Esophagus muscularis mucosa (tissue), 4 donors: ENCODE results near the gene DYNC2H1. TPM values are rescaled to one million over a fixed set of nuclear protein-coding genes. Genes with fewer than 3 reads are reported as not detected.

Experiments
- DNase-seq: peaks from one replicate; pipeline ENCODE4 v3.0.0-alpha.2; 2017; ENCODE audit errors: extremely low spot score
- H3K27ac ChIP-seq, 4 donors: fragments of 200-600 bp; sonication (generic); replicated peaks in 1 of 4; 1 replicate in 3 of 4; 2 replicates in 1 of 4; pipeline ENCODE4 v1.5.1; 2016 to 2019; ENCODE audit warnings: mild to moderate bottlenecking in 1 of 4
- H3K27me3 ChIP-seq, 4 donors: fragments of 200-600 bp; sonication (generic); one replicate each; pipeline versions ENCODE4 v1.5.1 to v1.6.0; 2016 to 2019
- H3K36me3 ChIP-seq, 4 donors: fragments of 200-600 bp; sonication (generic); one replicate each; pipeline ENCODE4 v1.5.1; 2016 to 2019
- H3K4me1 ChIP-seq, 4 donors: fragments of 200-600 bp; sonication (generic); one replicate each; pipeline ENCODE4 v1.5.1; 2016 to 2019
- H3K4me3 ChIP-seq, 4 donors: fragments of 200-600 bp; sonication (generic); 1 replicate in 2 of 4; 2 replicates in 2 of 4; pipeline ENCODE4 v1.5.1; 2016 to 2019; ENCODE audit warnings: mild to moderate bottlenecking in 4 of 4, moderate library complexity in 1 of 4
- H3K9me3 ChIP-seq, 4 donors: fragments of 200-600 bp; sonication (generic); 1 replicate in 3 of 4; 2 replicates in 1 of 4; pipeline ENCODE4 v1.5.1; 2016 to 2019
- EP300 ChIP-seq: sonication (generic); formaldehyde crosslinking; IDR thresholded peaks from one replicate; pipeline ENCODE4 v1.6.1; 2017; ENCODE audit warnings: antibody characterized with exemption
- POLR2A ChIP-seq: fragments of 450-650 bp; IDR thresholded peaks from one replicate; pipeline ENCODE4 v1.6.1; 2017; ENCODE audit warnings: antibody characterized with exemption, moderate library complexity, mild to moderate bottlenecking, low read depth
- POLR2AphosphoS5 ChIP-seq, 2 donors: sonication (generic); formaldehyde crosslinking; IDR thresholded peaks; one replicate each; pipeline ENCODE4 v1.6.1; 2017; ENCODE audit warnings: antibody characterized with exemption in 2 of 2
- WGBS: methylation state at CpG from one replicate; pipeline ENCODE4 v1.1.5; 2018; 5-methylcytosine and 5-hydroxymethylcytosine counted together
- intact Hi-C: fragments of 100-400 bp; cut with DNase I; formaldehyde crosslinking; loops from one replicate; pipeline ENCODE4 v1.15.1; 2023
- total RNA-seq, 4 donors: library from RNA; depleted of rRNA; stranded (reverse); fragments of >200 nt; gene quantifications; one replicate each; pipeline versions ENCODE4 v1.1.0 to v1.2.1, GENCODE V29; 2016
- TF ChIP-seq, protein P1 (sequence below), 3 experiments: fragments of 200-600 bp in 2 of 3; fragments of 450-650 bp in 1 of 3; sonication (generic) in 2 of 3; IDR thresholded peaks; one replicate each; pipeline ENCODE4 v1.5.1; 2017 to 2019; ENCODE audit warnings: antibody characterized with exemption in 3 of 3, mild to moderate bottlenecking in 2 of 3, moderate library complexity in 1 of 3

Gene DYNC2H1
- total RNA-seq, 4 donors from 2014 or later, result 9.2 to 14.5 (median 12.5) TPM

DNA sequence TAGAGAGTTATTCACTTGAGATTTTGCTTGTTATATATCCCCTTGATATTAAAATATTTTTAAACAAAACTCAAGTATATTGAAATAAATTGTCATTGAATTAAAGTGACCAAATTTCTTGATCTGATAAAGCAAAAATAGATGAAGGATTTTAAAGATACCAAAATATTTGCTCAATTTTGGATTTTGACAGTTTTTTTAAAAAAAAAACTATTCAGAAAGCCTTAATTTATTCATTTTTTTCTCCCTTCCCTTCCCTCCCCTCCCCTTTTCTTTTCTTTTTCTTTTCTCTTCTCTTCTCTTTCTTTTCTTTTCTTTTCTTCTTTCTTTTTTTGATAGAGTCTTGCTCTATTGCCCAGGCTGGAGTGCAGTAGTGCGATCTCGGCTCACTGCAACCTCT, 163.7 kb downstream of the DYNC2H1 start:
- Histone ChIP-seq H3K27me3 (no peaks in the 10 kb centered on the region), H3K9me3 (no peaks in the 10 kb centered on the region), H3K4me1 (no peaks in the 10 kb centered on the region), H3K36me3 (peaks cover 0 to 4% (median 0%) of the 10 kb centered on the region in 4 donors), H3K4me3 (no peak overlapping the region), H3K27ac (no peak overlapping the region)
- no peak for DNase-seq
- 98% methylated on average over 2 of the region's 2 CpGs for WGBS
- intact Hi-C loops, result no loop called here
- TF ChIP-seq EP300 (no peak), POLR2A (no peak), POLR2AphosphoS5 (IDR thresholded peaks at IDR 0.05) (no peak)
- TF ChIP-seq, protein P1, sequence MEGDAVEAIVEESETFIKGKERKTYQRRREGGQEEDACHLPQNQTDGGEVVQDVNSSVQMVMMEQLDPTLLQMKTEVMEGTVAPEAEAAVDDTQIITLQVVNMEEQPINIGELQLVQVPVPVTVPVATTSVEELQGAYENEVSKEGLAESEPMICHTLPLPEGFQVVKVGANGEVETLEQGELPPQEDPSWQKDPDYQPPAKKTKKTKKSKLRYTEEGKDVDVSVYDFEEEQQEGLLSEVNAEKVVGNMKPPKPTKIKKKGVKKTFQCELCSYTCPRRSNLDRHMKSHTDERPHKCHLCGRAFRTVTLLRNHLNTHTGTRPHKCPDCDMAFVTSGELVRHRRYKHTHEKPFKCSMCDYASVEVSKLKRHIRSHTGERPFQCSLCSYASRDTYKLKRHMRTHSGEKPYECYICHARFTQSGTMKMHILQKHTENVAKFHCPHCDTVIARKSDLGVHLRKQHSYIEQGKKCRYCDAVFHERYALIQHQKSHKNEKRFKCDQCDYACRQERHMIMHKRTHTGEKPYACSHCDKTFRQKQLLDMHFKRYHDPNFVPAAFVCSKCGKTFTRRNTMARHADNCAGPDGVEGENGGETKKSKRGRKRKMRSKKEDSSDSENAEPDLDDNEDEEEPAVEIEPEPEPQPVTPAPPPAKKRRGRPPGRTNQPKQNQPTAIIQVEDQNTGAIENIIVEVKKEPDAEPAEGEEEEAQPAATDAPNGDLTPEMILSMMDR (IDR thresholded peaks at IDR 0.05), result no peak

- TF ChIP-seq POLR2A (no peak), POLR2AphosphoS5 (IDR thresholded peaks at IDR 0.05) (no peak), EP300 (no peak)
- TF ChIP-seq, protein P1 (IDR thresholded peaks at IDR 0.05), result no peak
- H3K27ac ChIP-seq, result no peak overlapping the region
- no peak for DNase-seq
- H3K27me3 ChIP-seq, result no peaks in the 10 kb centered on the region
- no peak overlapping the region for H3K4me3 ChIP-seq
- intact Hi-C loops, result no loop called here
- H3K9me3 ChIP-seq, result no peaks in the 10 kb centered on the region
- H3K36me3 ChIP-seq, result peaks cover 0 to 4% (median 0%) of the 10 kb centered on the region in 4 donors
- no peaks in the 10 kb centered on the region for H3K4me1 ChIP-seq
Observed at GRCh38 chr11:103274025-103274424, 164.8 kb downstream of the DYNC2H1 start.

DNA sequence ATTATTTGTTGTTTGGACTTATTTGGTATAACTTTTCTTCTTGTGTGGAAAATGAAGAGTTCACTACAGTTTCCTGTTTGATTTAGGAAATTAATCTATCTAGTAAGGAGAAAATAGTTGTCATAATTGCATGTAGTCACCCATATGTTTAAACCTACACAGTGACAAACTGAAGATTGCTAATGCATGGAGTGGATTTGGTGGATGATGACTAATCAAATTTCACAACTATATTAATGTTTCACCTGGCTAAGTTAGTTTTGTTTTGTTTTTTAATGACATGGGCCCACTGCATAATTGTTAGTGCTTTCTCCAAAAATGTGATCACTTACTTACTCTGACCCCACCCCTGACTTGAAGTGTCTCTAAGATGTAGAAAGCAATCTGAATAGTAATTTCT, 170.6 kb downstream of the DYNC2H1 start:
- Histone ChIP-seq H3K4me1 (no peaks in the 10 kb centered on the region), H3K36me3 (peaks cover 0 to 7% (median 0%) of the 10 kb centered on the region in 4 donors), H3K9me3 (no peaks in the 10 kb centered on the region), H3K4me3 (no peak overlapping the region), H3K27me3 (no peaks in the 10 kb centered on the region), H3K27ac (no peak overlapping the region)
- intact Hi-C loops, result no loop called here
- TF ChIP-seq, protein P1 (IDR thresholded peaks at IDR 0.05), result no peak
- no peak for TF ChIP-seq EP300
- TF ChIP-seq POLR2A, result no peak
- TF ChIP-seq POLR2AphosphoS5 (IDR thresholded peaks at IDR 0.05), result no peak
- DNase-seq, result no peak

- H3K27ac ChIP-seq, result no peak overlapping the region
- DNase-seq, result no peak
- TF ChIP-seq EP300 (no peak), POLR2AphosphoS5 (IDR thresholded peaks at IDR 0.05) (no peak), POLR2A (no peak)
- TF ChIP-seq, protein P1 (IDR thresholded peaks at IDR 0.05), result no peak
- 93% methylated on average over 1 of the region's 1 CpG for WGBS
- H3K4me3 ChIP-seq, result no peak overlapping the region
- H3K27me3 ChIP-seq, result no peaks in the 10 kb centered on the region
- peaks cover 0 to 15% (median under 1%) of the 10 kb centered on the region in 4 donors for H3K36me3 ChIP-seq
- H3K9me3 ChIP-seq, result no peaks in the 10 kb centered on the region
- intact Hi-C loops, result no loop called here
- no peaks in the 10 kb centered on the region for H3K4me1 ChIP-seq
Observed at GRCh38 chr11:103281301-103281700, 172.1 kb downstream of the DYNC2H1 start.

GRCh38 chr11:103284260-103284659, 175.0 kb downstream of the DYNC2H1 start:
- H3K9me3 ChIP-seq, result no peaks in the 10 kb centered on the region
- H3K27me3 ChIP-seq, result no peaks in the 10 kb centered on the region
- H3K27ac ChIP-seq, result no peak overlapping the region
- H3K4me3 ChIP-seq, result no peak overlapping the region
- DNase-seq, result no peak
- TF ChIP-seq POLR2AphosphoS5 (IDR thresholded peaks at IDR 0.05) (no peak), POLR2A (no peak), EP300 (no peak)
- TF ChIP-seq, protein P1 (IDR thresholded peaks at IDR 0.05), result no peak
- WGBS, result 96% methylated on average over 1 of the region's 1 CpG
- intact Hi-C loops, result no loop called here
- peaks cover 0 to 40% (median 8%) of the 10 kb centered on the region in 4 donors for H3K36me3 ChIP-seq
- no peaks in the 10 kb centered on the region for H3K4me1 ChIP-seq
